K562 (cell line): ENCODE results near the gene TNIK. TPM values are rescaled to one million over a fixed set of nuclear protein-coding genes. Genes with fewer than 3 reads are reported as not detected.

Experiments used
- ATAC-seq: fragments of 200-7000 bp; cut with Tn5 transposase; 3 replicates; pipeline ENCODE4 v1.9.1; 2020; ENCODE audit warnings: moderate library complexity
- BruUV-seq: library from RNA; stranded (reverse); fragments of 400-500 nt; replicated peaks from 2 replicates; lab custom pipeline; 2021; lab: Mats Ljungman, UMichigan
- CTCF ChIA-PET: fragments of 300-600 bp; formaldehyde crosslinking; extraction: SDS; loops from one replicate; lab custom pipeline; 2021; ENCODE audit warnings: low intra/inter-chr PET ratio; lab: Yijun Ruan, JAX
- POLR2A ChIA-PET: fragments of 300-600, 350-650 bp; sonication (Branson Sonifier 250); formaldehyde crosslinking; extraction: SDS; loops from one replicate; lab custom pipeline; 2021; ENCODE audit warnings: antibody characterized with exemption, inconsistent platforms; lab: Yijun Ruan, JAX
- DNase-seq, 4 experiments: peaks; one replicate each; pipeline versions ENCODE4 v3.0.0 to v3.0.0-alpha.2; 2011 to 2018; ENCODE audit warnings: low spot score in 3 of 4, mixed read lengths in 3 of 4; ENCODE audit errors: extremely low read depth in 1 of 4
- FAIRE-seq: peaks from 2 replicates; lab custom pipeline; 2011; peaks lifted over from hg19 to GRCh38; lab: Jason Lieb, UNC
- H2AFZ ChIP-seq: 2 replicates; pipeline ENCODE4 v1.6.0; 2011; ENCODE audit warnings: low read depth, low read length, control low read depth, inconsistent platforms
- H3K27ac ChIP-seq: fragments of 200-600 bp; 3 replicates; pipeline ENCODE4 v1.8.0; 2011; ENCODE audit warnings: low read depth, mild to moderate bottlenecking, control low read depth, inconsistent platforms, low read length, moderate library complexity, mixed read lengths; ENCODE audit errors: extremely low read depth
- H3K27me3 ChIP-seq, 2 experiments: fragments of 300-600 bp in 1 of 2; 2 replicates in 1 of 2; 3 replicates in 1 of 2; pipeline versions ENCODE4 v1.6.0 to v1.8.0; 2011; ENCODE audit warnings: inconsistent platforms in 2 of 2, low read length in 2 of 2, mild to moderate bottlenecking in 1 of 2, mixed read lengths in 1 of 2, moderate library complexity in 1 of 2; ENCODE audit not compliant: control insufficient read depth in 2 of 2, insufficient read depth in 2 of 2
- H3K36me3 ChIP-seq: fragments of 300-600 bp; 3 replicates; pipeline ENCODE4 v1.8.0; 2011; ENCODE audit warnings: mild to moderate bottlenecking, low read length, inconsistent platforms; ENCODE audit not compliant: control insufficient read depth, insufficient read depth
- H3K4me1 ChIP-seq, 2 experiments: fragments of 200-600 bp in 1 of 2; replicated peaks in 1 of 2; 2 replicates in 1 of 2; 3 replicates in 1 of 2; pipeline versions ENCODE4 v1.5.1 to v1.8.0; 2011; ENCODE audit warnings: inconsistent platforms in 2 of 2, low read length in 2 of 2, mild to moderate bottlenecking in 1 of 2, mixed read lengths in 1 of 2, moderate library complexity in 1 of 2; ENCODE audit not compliant: control insufficient read depth in 2 of 2, insufficient read depth in 2 of 2
- H3K4me2 ChIP-seq: 2 replicates; pipeline ENCODE4 v1.6.1; 2011; ENCODE audit warnings: low read length, control low read depth, inconsistent platforms, mixed read lengths; ENCODE audit not compliant: insufficient read depth
- H3K4me3 ChIP-seq: fragments of 200-600 bp; sonication (generic), shearing (Covaris generic); 2 replicates; pipeline ENCODE4 v1.5.1; 2016; ENCODE audit warnings: control low read depth, inconsistent platforms
- H3K79me2 ChIP-seq: fragments of 200-600 bp; 3 replicates; pipeline ENCODE4 v1.8.0; 2011; ENCODE audit warnings: low read length, inconsistent platforms; ENCODE audit not compliant: control insufficient read depth, insufficient read depth
- H3K9ac ChIP-seq, 2 experiments: 2 replicates each; pipeline versions ENCODE4 v1.6.0 to v1.6.1; 2011; ENCODE audit warnings: low read depth in 2 of 2, low read length in 2 of 2, control low read depth in 1 of 2, inconsistent platforms in 1 of 2, mild to moderate bottlenecking in 1 of 2, mixed read lengths in 1 of 2; ENCODE audit not compliant: insufficient read depth in 1 of 2
- H3K9me1 ChIP-seq: one replicate; pipeline ENCODE4 v1.6.0; 2011; ENCODE audit warnings: inconsistent platforms, mild to moderate bottlenecking, low read length, moderate library complexity; ENCODE audit not compliant: control insufficient read depth, insufficient read depth
- H3K9me3 ChIP-seq: replicated peaks from 2 replicates; pipeline ENCODE4 v1.5.1; 2011; ENCODE audit warnings: low read depth, low read length, inconsistent platforms; ENCODE audit not compliant: control insufficient read depth, insufficient read depth
- H4K20me1 ChIP-seq: replicated peaks from 2 replicates; pipeline ENCODE4 v1.6.1; 2011; ENCODE audit warnings: low read length, inconsistent platforms, mixed read lengths; ENCODE audit not compliant: control insufficient read depth, insufficient read depth
- DPF2 ChIP-seq: fragments of 450-650 bp; IDR thresholded peaks from 2 replicates; pipeline ENCODE4 v1.6.1; 2016
- FOXJ2 ChIP-seq: fragments of 200-800 bp; sonication (Bioruptor generic); IDR thresholded peaks from 2 replicates; pipeline ENCODE4 v1.6.1; 2016; ENCODE audit warnings: missing genetic modification characterization, missing compliant biosample characterization
- POLR3A ChIP-seq: IDR thresholded peaks from 2 replicates; pipeline ENCODE4 v1.6.1; 2011; ENCODE audit warnings: borderline replicate concordance, mild to moderate bottlenecking, moderate library complexity; ENCODE audit not compliant: insufficient read length, insufficient read depth; ENCODE audit errors: extremely low read depth
- WGBS: fragments of 100-300 bp; shearing (Covaris generic); methylation state at CpG from one replicate; pipeline ENCODE4 v1.1.6; 2016; ENCODE audit warnings: low coverage, mixed read lengths; ENCODE audit not compliant: insufficient coverage; ENCODE audit errors: missing lambda C conversion rate; 5-methylcytosine and 5-hydroxymethylcytosine counted together
- in situ Hi-C: fragments of 300-500 bp; cut with MboI; formaldehyde crosslinking; loops from 4 replicates; pipeline ENCODE4 v1.15.0; 2018; ENCODE audit warnings: inconsistent platforms, mixed read lengths
- intact Hi-C: fragments of 100-400 bp; cut with micrococcal nuclease; formaldehyde crosslinking; loops from 2 replicates; pipeline ENCODE4 v1.14.2; 2022
- polyA plus RNA-seq, 8 experiments: library from polyadenylated mRNA; depleted of rRNA in 4 of 8; stranded (reverse) in 5 of 8; unstranded in 3 of 8; fragments of >200 nt; fragmentation: Nextera tagmentation in 2 of 8; fragmentation: Illumina TruSeq in 1 of 8; extraction: Ambion mirVana in 2 of 8; extraction: Trizol in 1 of 8; gene quantifications; 2 replicates each; pipeline versions ENCODE4 v1.2.1 to v1.2.3, GENCODE V29; 2011 to 2014; ENCODE audit warnings: inconsistent platforms in 1 of 8, missing spikeins in 1 of 8
- total RNA-seq, 7 experiments: library from RNA; depleted of rRNA in 6 of 7; stranded (reverse); fragments of >200 nt in 6 of 7; fragmentation: Illumina TruSeq in 2 of 7; extraction: Trizol in 2 of 7; gene quantifications; 2 replicates each; pipeline versions ENCODE4 v1.2.1 to v1.2.3, GENCODE V29; 2011 to 2021; ENCODE audit warnings: low replicate concordance in 1 of 7

TNIK gene
- total and polyA plus RNA-seq, 9 of the 15 experiments (the other 6 are each of a cell fraction or from before 2014, with no cell fraction given), result 6.6 to 39.0 (median 24.7) TPM

- in situ Hi-C loops, result loop anchor here (10.0 kb wide), 1 partner anchor 251 kb away; no protein-coding TSS in a partner anchor
- peak overlapping the region; percentile 2; the same call in 1 of the 3 replicates for H3K27ac ChIP-seq
- BruUV-seq, result no TSS peak
- H3K4me3 ChIP-seq, result no peak overlapping the region
- peaks cover 10 to 46% of the 10 kb centered on the region in 2 experiments; a peak in 4 of 5 replicates for H3K4me1 ChIP-seq
- no peak overlapping the region for H3K9ac ChIP-seq
- H3K27me3 ChIP-seq, result no peaks in the 10 kb centered on the region
- no peaks in the 10 kb centered on the region for H3K9me1 ChIP-seq
- no peaks in the 10 kb centered on the region for H4K20me1 ChIP-seq
- no peak for ATAC-seq
- no peak for FAIRE-seq
- CTCF ChIA-PET, result no interaction called here
- intact Hi-C loops, result loop anchor here (2.0 kb wide), 1 partner anchor 17 kb away; no protein-coding TSS in a partner anchor
- peaks cover 64% of the 10 kb centered on the region for H3K79me2 ChIP-seq
- no peaks in the 10 kb centered on the region for H3K9me3 ChIP-seq
- no peaks in the 10 kb centered on the region; the same call in 2 of the 3 replicates for H3K36me3 ChIP-seq
- POLR2A ChIA-PET, result interaction anchor here (1.1 to 2.4 kb wide), 4 partner anchors 9 to 226 kb away, joined by 3 to 17 read pairs (median 7); no protein-coding TSS in a partner anchor
- no peak for DNase-seq
- TF ChIP-seq DPF2, result 0 out of 2 replicates have a peak, but pooled peaks have one; percentile 29
- TF ChIP-seq FOXJ2 (tag), result 0 out of 2 replicates have a peak, but pooled peaks have one; percentile 45
- TF ChIP-seq POLR3A, result no peak
- peak overlapping the region; percentile 31; the same call in 1 of the 2 replicates for H3K4me2 ChIP-seq
- WGBS, result 60% methylated on average over 6 of the region's 6 CpGs
- H2AFZ ChIP-seq, result no peak overlapping the region
Measured at GRCh38 chr3:171445620-171446204, 14.5 kb downstream of the TNIK start.
